MV-4-11 (cell line): ENCODE data around the gene CCDC43.
"Not testable (repeated sequence)": the region's sequence is repeated elsewhere in the genome, so short reads cannot be mapped to it uniquely, and the experiment has no call there.

Source experiments
- DNase-seq: peaks from one replicate; lab custom pipeline; 2025; lab: John Stamatoyannopoulos, UW

The CCDC43 gene, protein sequence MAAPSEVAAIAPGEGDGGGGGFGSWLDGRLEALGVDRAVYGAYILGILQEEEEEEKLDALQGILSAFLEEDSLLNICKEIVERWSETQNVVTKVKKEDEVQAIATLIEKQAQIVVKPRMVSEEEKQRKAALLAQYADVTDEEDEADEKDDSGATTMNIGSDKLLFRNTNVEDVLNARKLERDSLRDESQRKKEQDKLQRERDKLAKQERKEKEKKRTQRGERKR

DNA sequence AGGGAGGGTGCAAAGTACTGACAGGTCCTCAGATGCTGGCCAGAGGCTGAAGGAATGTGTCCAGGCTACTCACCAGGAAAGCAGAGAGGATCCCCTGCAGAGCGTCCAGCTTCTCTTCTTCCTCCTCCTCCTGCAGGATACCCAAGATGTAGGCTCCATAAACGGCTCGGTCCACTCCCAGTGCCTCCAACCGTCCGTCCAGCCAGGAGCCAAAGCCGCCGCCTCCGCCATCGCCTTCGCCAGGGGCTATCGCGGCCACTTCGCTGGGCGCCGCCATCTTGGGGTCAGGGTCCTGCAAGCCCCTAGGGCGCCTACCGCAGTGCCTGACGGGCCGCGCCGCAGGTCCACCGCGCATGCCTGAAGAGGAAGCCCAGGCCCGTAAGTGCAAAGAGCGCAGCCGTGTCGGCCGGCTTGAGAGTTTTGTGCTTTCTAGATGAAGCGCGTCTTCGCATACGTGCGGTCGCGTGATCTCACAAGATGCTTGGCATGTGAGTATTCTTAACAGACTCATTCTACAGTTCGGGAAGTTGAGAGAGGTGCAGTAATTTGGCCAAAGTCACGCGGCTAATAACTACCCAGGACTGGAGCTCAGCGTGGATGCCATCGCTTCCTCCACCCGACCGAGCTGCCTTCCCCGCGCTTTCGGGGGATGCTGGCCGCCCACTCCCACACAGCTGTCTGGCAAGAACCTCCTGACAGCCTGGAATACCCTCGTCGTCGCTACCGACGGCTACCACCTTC, at the start of gene CCDC43:
TSS of gene CCDC43 (minus strand) at position 300 of the 741 bp plus-strand sequence. CDS start at position 277, 23 bp downstream.
- DNase-seq: peak; percentile 90

DNA sequence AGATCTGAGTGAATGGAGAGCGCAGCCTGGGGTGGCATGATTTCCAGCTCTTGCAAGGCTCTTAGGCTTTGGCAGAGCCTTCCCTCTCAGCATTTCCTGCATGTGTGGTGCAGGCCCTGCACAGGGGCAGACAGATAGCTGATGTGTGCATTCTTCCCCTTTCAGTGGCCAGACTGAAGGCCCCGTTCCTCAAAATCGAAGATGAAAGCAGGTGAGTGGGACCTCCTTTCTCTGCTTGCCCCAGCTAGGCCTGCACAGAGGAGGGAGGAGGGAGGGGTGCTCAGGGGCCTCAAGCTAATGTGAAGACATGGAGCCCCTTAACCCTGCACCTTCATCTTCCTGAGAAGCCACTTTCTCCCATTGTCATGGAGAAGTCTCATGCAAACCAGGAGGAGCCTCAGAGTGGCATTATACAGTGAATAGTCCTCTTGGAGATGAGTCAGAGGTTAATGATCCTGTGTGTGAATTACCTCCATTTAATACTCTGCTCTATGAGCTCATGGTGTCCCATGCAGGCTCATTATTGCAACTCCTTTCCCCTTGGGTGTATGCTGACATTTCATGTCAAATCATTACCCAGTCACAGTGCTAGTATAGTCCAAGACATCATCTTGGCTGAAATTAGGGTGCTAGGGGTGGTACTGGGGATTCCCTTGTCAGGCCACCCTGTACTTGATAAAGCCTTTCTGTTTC, 48.8 kb upstream of the CCDC43 start:
- no peak for DNase-seq

DNA sequence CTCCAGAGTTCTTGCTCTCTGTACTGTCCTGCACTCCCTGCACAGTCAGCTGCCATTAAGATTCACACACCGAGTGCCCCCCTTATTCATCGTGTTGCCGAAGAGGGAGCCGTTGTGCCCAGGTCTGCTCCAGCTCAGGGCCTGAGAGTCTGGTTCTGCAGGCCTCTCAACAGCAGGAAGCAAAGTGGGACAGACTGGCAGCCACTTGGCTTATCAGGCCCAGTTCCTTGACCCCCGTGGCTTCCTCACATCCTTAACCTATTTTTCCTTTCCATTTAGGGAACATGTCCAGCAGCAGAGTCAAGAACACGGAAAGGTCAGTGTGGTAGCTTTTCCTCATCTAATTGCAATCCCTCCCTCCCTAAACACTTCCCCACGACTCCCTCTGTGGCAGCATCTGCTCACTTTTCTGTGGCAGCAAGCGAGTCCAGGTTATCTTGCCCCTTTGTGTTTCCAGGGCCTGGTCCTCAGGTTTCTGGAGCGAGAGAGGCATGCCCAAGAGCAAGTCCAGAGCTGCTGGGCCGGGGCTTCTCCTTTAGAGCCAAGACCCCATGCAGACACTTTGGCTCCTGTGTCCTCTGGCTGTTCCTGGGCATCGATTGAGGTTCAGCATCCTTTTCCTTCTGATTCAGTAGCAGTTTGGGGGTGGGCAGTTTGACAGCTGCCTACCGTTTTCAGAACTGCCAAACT, 47.1 kb upstream of the CCDC43 start:
- DNase-seq: no peak

DNA sequence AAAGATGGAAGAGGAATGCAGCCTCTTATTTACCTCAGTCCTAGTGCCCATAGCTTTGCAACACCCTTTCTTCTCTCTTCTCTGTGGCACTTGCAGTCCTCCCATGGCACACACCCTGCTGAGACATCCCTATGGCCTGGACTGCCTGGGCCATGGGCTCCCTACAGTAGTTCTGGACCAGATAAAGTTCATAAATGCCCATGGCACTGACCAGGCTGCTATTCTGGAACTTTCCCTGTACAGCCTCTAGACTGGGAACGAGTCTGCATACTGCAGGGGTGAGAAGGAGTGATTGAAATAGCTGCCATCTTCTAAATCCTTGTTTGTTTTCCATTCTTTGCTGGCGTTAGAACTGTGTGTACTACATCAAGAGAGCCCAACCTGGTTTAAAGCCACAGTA, 44.7 kb upstream of the CCDC43 start:
- DNase-seq: no peak

DNA sequence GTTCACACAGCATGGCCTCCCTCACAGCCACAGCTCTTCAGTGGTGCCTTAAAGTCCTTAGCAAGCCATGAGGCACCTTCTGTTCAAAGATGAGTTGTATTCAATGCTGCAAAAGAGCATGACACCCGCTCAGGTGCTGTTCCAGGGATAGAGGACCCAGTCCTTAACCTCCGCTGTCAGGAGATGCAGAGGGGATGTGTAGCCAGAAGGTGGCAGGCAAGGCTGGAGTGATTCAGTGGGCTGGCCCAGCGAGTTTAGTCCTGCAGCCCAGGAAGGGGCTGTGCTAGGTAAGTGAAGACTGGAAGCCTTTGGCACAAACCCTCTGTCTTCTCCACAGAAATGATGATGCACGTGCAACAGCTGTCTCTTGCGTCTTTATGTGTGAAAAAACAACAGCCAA, 44.2 kb upstream of the CCDC43 start:
- no peak for DNase-seq

DNA sequence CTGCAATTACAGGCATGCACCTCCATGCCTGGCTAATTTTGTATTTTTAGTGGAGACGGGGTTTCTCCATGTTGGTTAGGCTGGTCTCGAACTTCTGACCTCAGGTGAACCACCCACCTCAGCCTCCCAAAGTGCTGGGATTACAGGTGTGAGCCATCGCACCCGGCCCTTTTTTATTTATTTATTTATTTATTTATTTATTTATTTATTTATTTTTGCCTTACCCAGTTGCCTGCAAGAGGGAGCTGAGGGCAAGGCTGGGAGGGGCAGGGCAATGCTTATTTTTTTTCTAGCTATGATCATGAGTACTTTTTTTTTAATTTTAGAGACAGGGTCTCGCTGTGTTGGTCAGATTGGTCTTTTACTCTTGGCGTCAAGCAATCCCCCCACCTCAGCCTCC, 36.5 kb upstream of the CCDC43 start:
- DNase-seq: not testable (repeated sequence)

DNA sequence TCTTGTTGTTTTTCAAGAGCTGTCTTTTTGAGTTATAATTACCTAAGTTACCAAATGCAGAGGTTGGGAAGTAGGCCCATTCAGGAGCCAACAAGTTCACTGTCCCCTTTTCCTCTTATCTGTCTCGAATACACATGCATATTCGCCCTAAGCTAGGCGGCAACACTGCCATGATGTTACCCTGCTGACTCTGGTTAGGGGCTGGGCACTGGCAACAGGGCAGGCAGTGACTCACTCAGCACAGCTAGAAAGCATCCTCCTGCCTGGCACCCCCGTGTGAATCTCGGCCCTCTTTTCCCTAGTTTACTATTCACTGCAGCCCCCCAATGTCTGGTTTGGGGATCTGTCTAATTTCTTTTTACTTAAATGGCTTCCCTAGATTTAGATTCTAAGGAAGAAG, 32.7 kb upstream of the CCDC43 start:
- DNase-seq: no peak

DNA sequence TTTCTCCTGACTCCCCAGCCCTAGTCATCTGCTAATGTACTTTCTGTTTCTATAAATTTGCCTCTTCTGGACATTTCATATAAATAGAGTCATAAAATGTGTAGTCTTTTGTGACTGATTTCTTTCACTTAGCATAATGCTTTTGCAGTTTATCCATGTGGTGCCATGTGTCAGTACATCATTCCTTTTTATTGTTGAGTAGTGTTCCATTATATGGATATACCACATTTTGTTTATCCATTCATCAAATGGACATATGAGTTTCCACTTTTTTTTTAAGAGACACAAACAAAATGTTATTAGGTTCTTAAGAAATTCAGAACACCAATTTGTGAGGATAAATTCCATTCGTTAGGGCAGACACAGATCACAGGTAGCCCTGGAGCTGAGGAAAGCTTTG, 29.9 kb upstream of the CCDC43 start:
- no peak for DNase-seq

DNA sequence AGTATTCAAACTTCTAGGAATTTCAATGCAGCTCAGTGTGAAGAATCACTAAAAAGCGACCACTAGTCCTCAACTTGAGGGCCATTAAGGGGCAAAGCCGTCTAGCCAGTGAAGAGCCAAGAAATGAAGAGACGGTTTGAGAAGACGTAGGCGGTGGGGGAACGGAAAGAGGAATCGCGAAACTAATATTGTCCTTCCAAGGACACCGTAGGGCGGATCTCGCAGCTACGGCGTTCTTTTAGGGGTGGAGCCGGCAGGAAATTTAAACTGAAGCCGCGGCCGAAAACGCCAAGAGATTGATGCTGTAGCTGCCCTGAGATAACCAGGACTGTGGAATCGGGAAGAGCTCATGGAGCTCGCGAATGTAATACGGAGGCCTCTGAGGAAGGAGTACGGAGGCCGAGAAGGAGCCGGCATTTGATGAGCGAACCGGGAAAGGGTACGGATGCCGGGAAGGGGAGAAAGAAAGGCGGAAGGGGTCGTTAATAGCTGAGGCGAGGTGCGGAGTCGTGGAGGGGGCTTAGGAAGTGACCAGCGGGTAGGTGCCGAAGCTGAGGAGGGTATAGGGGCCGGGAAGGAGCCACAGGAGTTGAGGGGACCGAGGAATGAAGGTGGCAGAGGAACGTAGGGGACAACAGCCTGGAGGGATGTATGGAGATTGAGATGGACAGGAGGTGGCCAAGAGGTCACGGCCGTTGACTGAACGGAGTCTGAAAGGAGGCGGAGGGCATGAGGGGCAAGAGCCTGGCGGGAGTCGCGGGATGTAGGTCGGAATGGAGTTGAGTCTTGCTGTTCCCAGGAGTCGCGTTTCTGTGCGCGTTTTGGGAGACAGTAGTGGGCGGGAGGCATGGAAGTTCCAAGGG, 19.1 kb upstream of the CCDC43 start, which contains the start of gene DBF4B:
TSS of gene DBF4B (plus strand) at position 265 of the 863 bp plus-strand sequence. CDS start at position 421, 156 bp downstream.
- DNase-seq: peak; percentile 87

DNA sequence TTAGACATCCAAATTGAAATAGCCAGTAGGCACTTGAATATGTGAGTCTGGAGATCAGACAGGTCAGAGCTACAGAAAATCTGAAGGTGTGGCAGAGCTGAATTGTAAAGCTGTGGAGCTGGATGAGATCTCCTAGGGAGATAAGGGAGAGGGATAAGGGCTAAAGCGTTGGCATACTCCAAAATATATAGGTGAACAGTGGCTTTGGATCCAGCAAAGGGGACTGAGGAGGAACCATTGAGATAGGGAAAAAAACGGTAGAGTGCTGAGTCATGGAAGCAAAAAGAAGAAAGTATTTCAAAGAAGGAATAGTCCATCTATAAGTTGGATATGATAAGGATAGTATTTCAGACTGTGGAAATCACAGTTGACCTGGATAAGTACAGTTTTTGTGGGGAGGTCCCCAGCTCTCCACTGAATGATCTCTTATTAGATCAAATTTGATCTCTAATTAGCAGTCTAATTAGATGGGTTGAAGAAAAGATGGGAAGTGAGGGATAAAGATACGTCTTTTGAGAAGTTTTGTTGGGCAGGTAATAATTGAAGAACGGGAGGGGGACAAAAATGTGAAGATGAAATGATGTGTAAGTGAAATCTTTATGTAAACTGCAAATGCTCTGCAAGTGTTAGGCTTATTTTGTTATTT, 18.3 kb upstream of the CCDC43 start:
- DNase-seq: peak; percentile 12

DNA sequence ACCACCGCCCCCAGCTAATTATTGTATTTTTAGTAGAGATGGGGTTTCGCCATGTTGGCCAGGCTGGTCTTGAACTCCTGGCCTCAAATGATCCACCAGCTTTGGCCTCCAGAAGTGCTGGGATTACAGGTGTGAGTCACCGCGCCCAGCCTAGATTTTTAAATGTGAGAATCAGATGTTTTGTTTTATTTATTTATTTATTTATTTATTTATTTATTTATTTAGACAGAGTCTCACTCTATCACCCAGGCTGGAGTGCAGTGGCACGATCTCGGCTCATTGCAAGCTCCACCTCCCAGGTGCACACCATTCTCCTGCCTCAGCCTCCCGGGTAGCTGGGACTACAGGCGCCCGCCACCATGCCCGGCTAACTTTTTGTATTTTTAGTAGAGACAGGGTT, 10.7 kb upstream of the CCDC43 start:
- not testable (repeated sequence) for DNase-seq

DNA sequence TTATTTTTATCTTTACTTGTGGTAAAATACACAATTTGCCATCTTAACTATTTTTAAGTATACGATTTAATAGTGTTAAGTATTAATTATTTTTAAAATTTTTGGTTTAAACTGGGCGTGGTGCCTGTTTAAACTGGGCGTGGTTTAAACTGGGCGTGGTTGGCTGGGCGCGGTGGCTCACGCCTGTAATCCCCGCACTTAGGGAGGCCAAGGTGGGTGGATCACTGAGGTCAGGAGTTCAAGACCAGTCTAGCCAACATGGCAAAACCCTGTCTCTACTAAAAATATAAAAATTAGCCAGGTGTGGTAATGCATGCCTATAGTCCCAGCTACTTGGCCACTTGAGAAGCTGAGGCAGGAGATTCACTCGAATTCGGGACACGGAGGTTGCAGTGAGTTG, 4.0 kb upstream of the CCDC43 start:
- no peak for DNase-seq

DNA sequence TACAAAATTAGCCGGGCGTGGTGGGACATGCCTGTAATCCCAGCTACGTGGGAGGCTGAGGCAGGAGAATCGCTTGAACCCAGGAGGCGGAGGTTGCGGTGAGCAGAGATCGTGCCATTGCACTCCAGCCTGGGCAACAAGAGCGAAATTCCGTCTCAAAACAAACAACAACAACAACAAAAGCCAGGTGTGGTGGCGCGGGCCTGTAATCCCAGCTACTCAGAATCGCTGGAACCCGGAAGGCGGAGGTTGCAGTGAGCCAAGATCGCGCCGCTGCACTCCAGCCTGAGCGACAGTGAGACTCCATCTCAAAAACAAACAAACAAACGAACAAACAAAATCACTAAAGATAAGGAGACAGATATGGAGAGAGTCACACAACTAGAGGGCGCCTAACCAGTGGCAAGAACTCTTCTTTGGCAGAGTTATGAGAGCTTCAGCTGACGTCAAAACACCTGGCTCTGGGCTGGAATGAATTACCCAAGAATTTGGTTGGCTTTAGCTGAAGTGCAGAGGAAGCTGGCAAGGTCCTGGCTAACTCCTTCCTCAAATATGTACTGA, 1.2 kb upstream of the CCDC43 start:
- peak; percentile 74 for DNase-seq

DNA sequence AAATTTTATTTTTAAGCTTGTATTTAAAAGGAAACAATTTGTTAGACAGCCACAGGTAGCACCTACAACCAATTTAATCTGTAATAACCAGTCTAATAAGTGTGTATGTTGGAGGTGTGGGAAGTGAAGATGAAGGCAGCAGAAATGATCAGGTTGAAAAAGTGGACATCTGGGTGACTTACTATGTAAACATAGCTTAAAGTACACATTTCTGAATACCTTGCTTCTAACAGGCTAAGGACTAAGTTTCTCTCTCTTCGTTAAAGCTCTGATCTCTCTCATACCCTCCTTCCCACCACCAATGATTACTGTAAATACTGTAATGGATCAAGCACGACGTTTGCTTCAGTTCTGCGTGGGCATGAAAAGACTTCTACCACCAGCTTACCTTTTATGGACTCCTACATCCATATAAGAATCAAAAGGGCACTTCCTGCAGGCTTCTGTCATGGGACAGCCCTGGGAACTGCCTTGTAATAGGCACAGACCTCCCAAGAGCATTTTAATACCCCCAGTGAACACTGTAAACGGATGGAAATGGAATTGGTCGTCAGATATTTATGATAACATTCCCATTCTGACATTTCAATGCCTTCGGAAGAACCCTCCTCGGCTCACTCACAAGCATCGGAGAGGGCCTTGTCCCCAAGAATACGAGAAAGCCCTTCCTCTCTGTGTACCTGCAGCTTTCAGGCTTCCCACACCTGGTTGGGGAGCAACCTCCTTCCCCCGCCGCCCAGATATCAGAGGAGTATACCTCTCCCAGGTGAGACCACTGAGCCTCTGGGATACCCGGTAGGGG, 700 bp downstream of the CCDC43 start:
- no peak for DNase-seq

DNA sequence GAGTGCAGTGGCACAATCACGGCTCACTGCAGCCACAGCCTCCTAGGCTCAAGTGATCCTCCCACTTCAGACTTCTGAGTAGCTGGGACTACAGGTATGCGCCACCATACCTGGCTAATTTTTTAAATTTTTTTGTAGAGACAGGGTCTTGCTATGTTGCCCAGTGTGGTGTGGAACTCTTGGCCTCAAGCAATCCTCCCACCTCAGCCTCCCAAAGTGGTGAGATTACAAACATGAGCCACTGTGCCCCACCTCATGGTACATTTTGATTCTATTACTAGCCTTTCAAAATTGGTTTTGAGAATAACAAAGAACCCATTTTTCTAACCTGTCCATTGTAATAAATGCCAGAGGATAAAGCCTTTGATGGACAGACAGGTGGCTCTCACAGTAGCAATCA, 1.4 kb downstream of the CCDC43 start:
- no peak for DNase-seq

DNA sequence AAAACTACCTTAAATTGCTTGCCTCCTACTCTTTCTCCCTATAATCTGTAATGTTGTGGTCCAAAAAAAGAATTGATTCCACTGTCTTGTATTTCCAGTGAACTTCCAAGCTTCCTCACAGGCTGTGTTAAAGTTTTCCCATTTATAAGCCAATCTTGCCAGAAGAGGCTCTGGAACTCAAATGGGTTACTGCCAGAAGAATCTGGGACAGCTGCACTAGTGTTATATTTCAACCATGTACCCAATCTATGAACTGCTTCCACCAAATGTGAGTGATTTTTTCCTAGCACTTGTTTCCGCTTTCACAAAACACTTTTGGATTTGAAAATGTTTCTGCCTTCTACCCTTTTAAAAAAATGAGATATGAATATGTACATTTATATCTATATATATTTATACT, 1.8 kb downstream of the CCDC43 start:
- DNase-seq: no peak

DNA sequence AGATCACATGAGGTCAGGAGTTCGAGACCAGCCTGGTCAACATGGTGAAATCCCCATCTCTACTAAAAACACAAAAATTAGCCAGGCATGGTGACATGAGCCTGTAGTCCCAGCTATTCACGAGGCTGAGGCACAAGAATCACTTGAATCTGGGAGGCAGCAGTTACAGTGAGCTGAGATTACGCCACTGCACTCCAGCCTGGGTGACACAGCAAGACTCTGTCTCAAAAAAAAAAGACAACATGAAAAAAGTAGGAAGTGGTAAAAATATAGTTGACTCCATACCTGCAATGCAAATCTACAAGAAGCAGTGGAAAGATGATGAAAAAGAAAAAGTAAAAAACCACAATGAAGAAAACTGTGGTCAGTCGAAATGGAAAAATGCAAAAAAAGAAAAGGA, 6.3 kb downstream of the CCDC43 start:
- DNase-seq: peak; percentile 79

DNA sequence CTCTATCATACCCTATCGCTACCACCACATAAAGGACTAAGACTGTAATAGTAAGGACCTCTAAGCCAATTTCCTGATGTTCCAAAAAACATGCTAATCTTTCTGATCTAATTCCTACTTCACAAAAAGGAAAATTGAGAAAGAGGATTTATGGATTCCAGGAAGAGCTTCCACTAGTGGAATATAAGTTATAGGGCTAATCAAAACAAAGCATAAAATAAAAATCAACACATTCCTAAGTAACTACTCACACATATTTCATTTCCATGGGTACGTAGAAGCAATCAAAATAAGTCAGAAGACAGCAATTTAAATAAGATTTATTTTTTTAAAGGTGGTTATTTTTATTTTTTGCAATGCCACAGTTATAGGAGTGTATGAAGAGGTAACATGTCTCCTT, 12.4 kb downstream of the CCDC43 start:
- DNase-seq: no peak

DNA sequence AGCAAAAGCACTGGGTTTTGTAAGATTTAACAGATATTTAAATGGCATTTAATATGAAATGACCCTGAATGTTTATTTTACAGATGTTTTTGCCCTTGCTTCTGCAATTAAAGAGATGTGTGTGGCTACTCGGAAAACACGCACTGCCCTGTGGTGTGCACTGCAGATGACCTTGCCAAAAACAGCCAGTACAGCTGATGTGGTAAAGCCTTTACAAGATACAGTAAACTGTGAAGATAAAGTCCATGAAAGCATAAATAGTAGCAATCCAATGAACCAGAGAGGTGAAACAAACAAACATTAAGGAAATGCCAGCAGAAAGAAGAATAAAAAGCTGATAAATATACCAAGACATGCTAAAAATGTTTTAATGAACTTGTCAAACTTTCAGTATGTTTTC, 15.7 kb downstream of the CCDC43 start:
- no peak for DNase-seq
